Kidney epithelial cell (primary cell): ENCODE results near the gene FGF18. TPM values are rescaled to one million over a fixed set of nuclear protein-coding genes. Genes with fewer than 3 reads are reported as not detected.

Source experiments
- DNase-seq: peaks from one replicate; pipeline ENCODE4 v3.0.0-alpha.2; 2010; ENCODE audit warnings: low read depth
- H3K27me3 ChIP-seq: 2 replicates; pipeline ENCODE4 v1.6.0; 2011; ENCODE audit warnings: low read length; ENCODE audit not compliant: control insufficient read depth, insufficient read depth
- H3K36me3 ChIP-seq: 2 replicates; pipeline ENCODE4 v1.5.1; 2011; ENCODE audit warnings: low read length; ENCODE audit not compliant: control insufficient read depth, insufficient read depth
- H3K4me3 ChIP-seq: 2 replicates; pipeline ENCODE4 v1.5.1; 2011; ENCODE audit warnings: low read depth, mild to moderate bottlenecking, control low read depth, low read length
- total RNA-seq: library from RNA; depleted of rRNA; stranded (reverse); fragments of >200 nt; gene quantifications from 2 replicates; pipeline ENCODE4 v1.2.3, GENCODE V29; 2015
- TF ChIP-seq, protein P1 (sequence below): IDR thresholded peaks from 2 replicates; pipeline ENCODE4 v1.5.1; 2011; ENCODE audit warnings: mild to moderate bottlenecking, moderate library complexity, low read length, control low read depth, inconsistent platforms; ENCODE audit not compliant: insufficient read depth, poor library complexity, severe bottlenecking

FGF18 gene
- total RNA-seq, 1 donor from 2014 or later = not detected

DNA sequence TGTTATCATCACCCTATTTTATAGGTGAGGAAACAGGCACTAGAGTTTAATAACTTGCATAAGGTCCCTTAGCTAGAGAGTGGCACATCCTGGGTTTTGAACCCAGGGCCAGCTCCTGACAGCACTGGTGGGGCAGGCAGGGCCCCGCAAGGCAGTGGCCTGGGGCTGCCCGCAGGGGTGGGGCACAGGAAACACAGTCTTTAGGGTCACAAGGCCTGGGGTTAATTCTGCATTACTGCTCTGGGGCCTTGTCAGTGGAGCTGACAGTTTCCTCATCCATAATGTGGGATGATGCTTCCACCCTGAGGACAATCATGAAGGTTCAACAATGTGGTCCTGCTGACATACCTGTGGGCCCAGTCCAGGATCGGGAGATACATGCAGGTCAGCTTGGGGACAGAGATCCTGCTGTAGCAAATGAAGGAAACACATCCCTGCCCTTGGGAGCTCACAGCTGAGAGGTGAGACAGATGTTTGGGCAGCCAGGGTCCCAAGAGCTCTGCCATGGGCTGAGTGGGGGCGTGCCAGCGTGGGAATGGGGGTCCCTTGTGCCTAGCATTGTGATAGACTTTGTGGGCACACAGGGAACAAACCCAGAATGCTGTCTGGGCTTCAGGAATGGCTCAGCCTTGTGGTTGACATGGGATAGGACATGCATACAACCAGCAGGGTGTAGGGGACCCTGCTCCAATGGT lies 14.7 kb downstream of the FGF18 start:
- DNase-seq = no peak
- Histone ChIP-seq H3K27me3 (no peaks in the 10 kb centered on the region), H3K36me3 (no peaks in the 10 kb centered on the region), H3K4me3 (no peak overlapping the region)
- TF ChIP-seq, protein P1, sequence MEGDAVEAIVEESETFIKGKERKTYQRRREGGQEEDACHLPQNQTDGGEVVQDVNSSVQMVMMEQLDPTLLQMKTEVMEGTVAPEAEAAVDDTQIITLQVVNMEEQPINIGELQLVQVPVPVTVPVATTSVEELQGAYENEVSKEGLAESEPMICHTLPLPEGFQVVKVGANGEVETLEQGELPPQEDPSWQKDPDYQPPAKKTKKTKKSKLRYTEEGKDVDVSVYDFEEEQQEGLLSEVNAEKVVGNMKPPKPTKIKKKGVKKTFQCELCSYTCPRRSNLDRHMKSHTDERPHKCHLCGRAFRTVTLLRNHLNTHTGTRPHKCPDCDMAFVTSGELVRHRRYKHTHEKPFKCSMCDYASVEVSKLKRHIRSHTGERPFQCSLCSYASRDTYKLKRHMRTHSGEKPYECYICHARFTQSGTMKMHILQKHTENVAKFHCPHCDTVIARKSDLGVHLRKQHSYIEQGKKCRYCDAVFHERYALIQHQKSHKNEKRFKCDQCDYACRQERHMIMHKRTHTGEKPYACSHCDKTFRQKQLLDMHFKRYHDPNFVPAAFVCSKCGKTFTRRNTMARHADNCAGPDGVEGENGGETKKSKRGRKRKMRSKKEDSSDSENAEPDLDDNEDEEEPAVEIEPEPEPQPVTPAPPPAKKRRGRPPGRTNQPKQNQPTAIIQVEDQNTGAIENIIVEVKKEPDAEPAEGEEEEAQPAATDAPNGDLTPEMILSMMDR = no peak

DNA sequence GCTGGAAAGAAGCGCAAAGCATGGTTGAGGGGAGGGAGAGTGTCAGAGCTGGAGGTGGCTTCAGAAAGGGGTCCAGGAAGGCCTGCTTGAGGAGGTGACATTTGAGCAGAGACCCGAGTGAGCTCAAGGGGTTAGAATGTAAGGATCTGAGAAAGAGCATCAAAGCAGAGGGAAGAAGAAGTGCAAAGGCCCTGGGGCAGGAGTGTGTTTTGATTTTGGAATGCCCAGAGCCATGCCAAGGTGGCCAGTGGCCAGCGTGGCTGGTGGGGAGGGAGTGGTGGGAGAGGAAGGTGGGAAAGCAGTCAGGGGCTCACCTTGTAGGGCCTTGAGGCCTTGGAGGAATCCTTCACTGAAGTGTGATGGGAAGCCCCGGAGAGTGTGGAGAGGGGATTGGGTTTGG lies 15.4 kb downstream of the FGF18 start:
- TF ChIP-seq, protein P1 = no peak
- H3K36me3 ChIP-seq = no peaks in the 10 kb centered on the region
- no peak for DNase-seq
- no peaks in the 10 kb centered on the region for H3K27me3 ChIP-seq
- no peak overlapping the region for H3K4me3 ChIP-seq

DNA sequence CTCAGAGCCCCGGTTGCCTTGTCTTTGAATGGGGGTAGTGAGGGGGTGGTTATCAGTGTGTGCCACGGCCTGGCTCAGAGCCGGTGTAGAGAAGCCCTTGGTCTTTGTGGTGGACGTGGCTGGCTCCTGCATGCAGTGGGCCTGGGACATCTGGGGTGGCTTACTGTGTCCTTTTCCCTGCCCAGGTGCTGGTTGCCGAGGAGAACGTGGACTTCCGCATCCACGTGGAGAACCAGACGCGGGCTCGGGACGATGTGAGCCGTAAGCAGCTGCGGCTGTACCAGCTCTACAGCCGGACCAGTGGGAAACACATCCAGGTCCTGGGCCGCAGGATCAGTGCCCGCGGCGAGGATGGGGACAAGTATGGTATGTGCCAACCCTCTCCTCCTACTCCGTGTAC lies 16.5 kb downstream of the FGF18 start:
- Histone ChIP-seq H3K36me3 (no peaks in the 10 kb centered on the region), H3K4me3 (no peak overlapping the region), H3K27me3 (no peaks in the 10 kb centered on the region)
- TF ChIP-seq, protein P1 = no peak
- no peak for DNase-seq

DNA sequence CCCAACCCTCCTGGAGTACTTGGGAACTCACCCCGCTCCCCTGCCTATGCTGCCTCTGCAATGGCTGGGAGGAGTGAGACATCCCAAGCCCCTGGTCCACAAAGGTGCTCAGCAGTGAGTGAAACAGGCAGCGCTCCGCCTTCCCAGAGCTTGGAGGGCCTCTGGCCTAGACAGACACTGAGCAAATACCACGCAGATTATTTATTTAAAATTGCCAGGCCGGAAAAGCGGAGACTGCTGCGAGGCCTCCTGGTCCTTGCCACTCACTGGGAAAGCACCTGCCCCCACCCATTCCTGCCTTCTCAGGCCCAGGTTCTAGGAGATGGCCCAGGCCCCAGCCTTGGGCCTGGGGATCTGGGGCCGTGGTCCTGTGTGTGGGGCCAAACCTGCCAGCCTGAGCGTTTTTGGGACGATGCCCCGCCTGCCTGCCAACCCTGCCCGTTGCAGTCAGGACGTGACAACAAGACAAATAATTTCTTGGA lies 17.4 kb downstream of the FGF18 start:
- H3K4me3 ChIP-seq = no peak overlapping the region
- TF ChIP-seq, protein P1 = no peak
- H3K36me3 ChIP-seq = no peaks in the 10 kb centered on the region
- no peaks in the 10 kb centered on the region for H3K27me3 ChIP-seq
- no peak for DNase-seq

DNA sequence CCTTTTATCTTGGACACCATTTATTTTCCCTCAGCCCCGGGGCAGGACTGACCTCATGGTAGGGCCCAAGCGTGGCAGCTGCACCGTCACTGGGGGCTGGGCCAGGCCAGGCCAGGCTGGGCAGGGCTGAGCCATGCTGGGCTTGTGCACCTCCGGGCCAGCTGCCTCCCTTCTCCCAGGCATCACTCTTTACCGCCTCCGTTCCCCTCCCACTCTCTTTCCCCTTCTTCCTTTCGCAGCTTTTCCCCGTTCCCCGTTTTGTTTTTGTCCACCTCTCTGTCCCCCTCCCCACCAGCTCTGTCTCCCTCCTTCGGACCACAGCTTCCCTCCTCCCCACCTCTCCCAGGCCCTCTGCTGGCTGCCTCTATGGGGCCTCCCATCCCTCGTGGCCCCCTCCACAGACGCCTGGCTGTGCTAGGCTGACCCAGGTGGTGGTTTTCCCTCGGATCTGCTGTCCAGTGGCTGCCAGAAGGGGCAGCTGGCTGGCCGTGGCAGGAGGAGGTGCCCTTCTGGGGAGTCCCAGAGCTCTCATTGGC lies 17.9 kb downstream of the FGF18 start:
- no peak for DNase-seq
- H3K4me3 ChIP-seq = no peak overlapping the region
- no peaks in the 10 kb centered on the region for H3K27me3 ChIP-seq
- no peaks in the 10 kb centered on the region for H3K36me3 ChIP-seq
- TF ChIP-seq, protein P1 = no peak

DNA sequence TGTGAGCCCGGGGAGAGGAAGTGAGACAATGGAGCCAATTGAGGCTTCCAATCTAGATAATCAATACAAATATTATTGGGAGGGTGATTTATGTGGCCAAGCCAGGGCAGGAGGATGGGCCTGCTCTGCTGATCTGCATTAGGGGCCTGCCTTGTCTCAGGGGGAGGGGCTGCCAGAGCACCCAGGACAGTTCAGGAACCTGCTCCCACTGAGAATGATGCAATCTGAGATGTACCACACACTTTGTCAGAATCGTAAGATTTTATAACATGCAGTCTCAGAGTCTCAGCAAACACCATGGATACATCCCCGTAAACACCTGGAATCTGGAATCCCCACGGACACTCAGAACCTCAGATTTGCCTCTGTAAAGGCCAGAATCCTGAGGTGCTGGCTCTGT lies 19.3 kb downstream of the FGF18 start:
- no peak for DNase-seq
- TF ChIP-seq, protein P1 = no peak
- H3K27me3 ChIP-seq = no peaks in the 10 kb centered on the region

More for the DNA sequence above, 19.3 kb downstream of the FGF18 start:
- Histone ChIP-seq H3K4me3 (no peak overlapping the region), H3K36me3 (no peaks in the 10 kb centered on the region)
